A549 treated with RU486 at 1 μM for 4 hours (cell line): ENCODE results near the gene OOSP3. TPM values are rescaled to one million over a fixed set of nuclear protein-coding genes. Genes with fewer than 3 reads are reported as not detected.

ENCODE experiments used
- total RNA-seq: library from RNA; stranded (reverse); fragments of 200-300 nt; extraction: Qiagen RNA extraction; gene quantifications from 5 replicates; pipeline ENCODE4 v1.2.3, GENCODE V29; 2022; ENCODE audit warnings: low read depth

Gene OOSP3
- total RNA-seq = not detected in 5 replicates

GRCh38 chr11:59878575-59878974 is at the start of gene OOSP3:
TSS of gene OOSP3 (plus strand) at chr11:59878782. CDS start at chr11:59878809, 27 bp downstream.

GRCh38 chr11:59845399-59845798 is 33.2 kb upstream of the OOSP3 start, which contains the start of gene CBLIF:
TSS of gene CBLIF (minus strand) at chr11:59845499. CDS start at chr11:59845453, 46 bp downstream.

GRCh38 chr11:59866397-59866796 is 12.2 kb upstream of the OOSP3 start, which contains the start of gene TCN1:
TSS of gene TCN1 (minus strand) at chr11:59866487. CDS start at chr11:59866470, 17 bp downstream.

GRCh38 chr11:59938132-59938531 is 59.5 kb downstream of the OOSP3 start, which contains the start of gene OOSP1:
TSS of gene OOSP1 (plus strand) at chr11:59938432. CDS start at chr11:59938455, 23 bp downstream.

Other genes starting within 250 kb of the OOSP3 start
- gene PATL1, start 209.7 kb upstream of the OOSP3 start, total RNA-seq = 38.7 to 49.2 TPM (median 47.1 TPM) in 5 replicates
- gene OR10V1, start 164.9 kb upstream of the OOSP3 start, total RNA-seq = not detected in 5 replicates
- gene STX3, start 123.4 kb upstream of the OOSP3 start, total RNA-seq = 24.1 to 30.8 TPM (median 29.3 TPM) in 5 replicates
- gene MRPL16, start 68.0 kb upstream of the OOSP3 start, total RNA-seq = 60.2 to 66.4 TPM (median 65.1 TPM) in 5 replicates
- gene CBLIF, start 33.3 kb upstream of the OOSP3 start, total RNA-seq = not detected in 5 replicates
- 0.15 to 0.50 TPM (median 0.43 TPM) in 5 replicates for gene TCN1, start 12.3 kb upstream of the OOSP3 start, total RNA-seq
- not detected in 5 replicates for gene OOSP1, start 59.6 kb downstream of the OOSP3 start, total RNA-seq
- not detected in 5 replicates for gene OOSP4A, start 85.3 kb downstream of the OOSP3 start, total RNA-seq
- gene OOSP4B, start 138.4 kb downstream of the OOSP3 start, total RNA-seq = not detected in 5 replicates
- not detected in 5 replicates for gene OOSP2, start 161.6 kb downstream of the OOSP3 start, total RNA-seq
- not detected in 5 replicates for gene MS4A3, start 177.9 kb downstream of the OOSP3 start, total RNA-seq
- not detected in 5 replicates for gene MS4A2, start 209.9 kb downstream of the OOSP3 start, total RNA-seq